Measurements from ENCODE around the gene LDHD.

DNA sequence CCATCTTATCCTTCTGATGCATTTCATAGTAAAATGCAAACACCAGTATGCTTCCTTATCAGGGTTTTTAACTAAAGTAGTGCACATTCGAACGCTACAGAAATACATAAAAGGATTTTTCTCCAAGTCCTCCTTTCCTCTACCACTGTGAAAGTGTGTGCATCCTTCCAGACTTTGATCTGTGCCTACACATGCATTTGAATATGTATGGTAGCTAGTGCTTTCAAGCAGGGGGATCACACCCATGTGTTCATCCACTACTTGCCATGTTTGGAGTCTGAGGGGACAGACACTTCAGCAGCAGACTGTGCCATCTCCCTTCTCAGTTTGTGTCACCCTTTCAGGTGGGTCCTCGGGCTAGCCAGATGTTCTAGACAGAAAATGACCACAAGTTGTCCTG is 14.9 kb downstream of the LDHD start:
- TF ChIP-seq CTCF (IDR thresholded peaks at IDR 0.05) (no peak), POLR2A (IDR thresholded peaks at IDR 0.05) (no peak)
